Activated CD8-positive, alpha-beta memory T cell treated with anti-CD3 and anti-CD28 coated beads, Interleukin-2, amount 50 U/mL, for 1 hour (primary cell): ENCODE measurements around the gene MTMR3.

Source experiments
- DNase-seq: peaks from one replicate; pipeline ENCODE4 v3.0.0-alpha.2; 2020; ENCODE audit errors: extremely low read depth

Gene MTMR3

GRCh38 chr22:30002861-30003486 lies 120.0 kb downstream of the MTMR3 start:
- DNase-seq: no peak

- DNase-seq: no peak
Measured at GRCh38 chr22:30004101-30004500, 121.1 kb downstream of the MTMR3 start.

GRCh38 chr22:30004694-30005093 lies 121.7 kb downstream of the MTMR3 start:
- no peak for DNase-seq

- DNase-seq: no peak
Measured at GRCh38 chr22:30005213-30005857, 122.4 kb downstream of the MTMR3 start.

- DNase-seq: no peak
Measured at GRCh38 chr22:30007361-30007760, 124.4 kb downstream of the MTMR3 start.

GRCh38 chr22:30008401-30008800 lies 125.4 kb downstream of the MTMR3 start:
- DNase-seq: no peak

- no peak for DNase-seq
Measured at GRCh38 chr22:30009478-30009877, 126.5 kb downstream of the MTMR3 start.

- DNase-seq: no peak
Measured at GRCh38 chr22:30010789-30011405, 127.9 kb downstream of the MTMR3 start.

GRCh38 chr22:30013201-30013600 lies 130.2 kb downstream of the MTMR3 start:
- DNase-seq: no peak

- DNase-seq: no peak
Measured at GRCh38 chr22:30014244-30014643, 131.3 kb downstream of the MTMR3 start.

GRCh38 chr22:30015229-30015797 lies 132.3 kb downstream of the MTMR3 start:
- no peak for DNase-seq

- no peak for DNase-seq
Measured at GRCh38 chr22:30015846-30016245, 132.9 kb downstream of the MTMR3 start.

- DNase-seq: no peak
Measured at GRCh38 chr22:30016596-30016995, 133.6 kb downstream of the MTMR3 start.

- no peak for DNase-seq
Measured at GRCh38 chr22:30017375-30018223, 134.6 kb downstream of the MTMR3 start.

GRCh38 chr22:30020511-30020910 lies 137.5 kb downstream of the MTMR3 start:
- no peak for DNase-seq

GRCh38 chr22:30021338-30021737 lies 138.4 kb downstream of the MTMR3 start:
- no peak for DNase-seq

- no peak for DNase-seq
Measured at GRCh38 chr22:30021881-30022619, 139.1 kb downstream of the MTMR3 start.

- DNase-seq: no peak
Measured at GRCh38 chr22:30023099-30023660, 140.2 kb downstream of the MTMR3 start.

- DNase-seq: no peak
Measured at GRCh38 chr22:30024231-30024630, 141.3 kb downstream of the MTMR3 start.

GRCh38 chr22:30025221-30025620 lies 142.2 kb downstream of the MTMR3 start:
- DNase-seq: no peak

GRCh38 chr22:30026756-30027155 lies 143.8 kb downstream of the MTMR3 start:
- DNase-seq: no peak
